A549 (cell line): Measurements from ENCODE around the gene MAMLD1.

Experiments used
- FOSL2 ChIP-seq, 2 experiments: fragments of 450-650 bp in 1 of 2; fragments of >200 bp in 1 of 2; sonication (Bioruptor Twin) in 1 of 2; formaldehyde crosslinking; IDR thresholded peaks; 2 replicates each; pipeline versions ENCODE4 v1.5.0 to v1.6.1; 2016 to 2020; ENCODE audit warnings: mild to moderate bottlenecking in 1 of 2, moderate library complexity in 1 of 2
- HOXA7 ChIP-seq: fragments of 250-450 bp; sonication (Bioruptor Pico); IDR thresholded peaks from 2 replicates; pipeline ENCODE4 v1.5.0; 2020; ENCODE audit warnings: mild to moderate bottlenecking, moderate library complexity
- KDM1A ChIP-seq: fragments of 200-600 bp; sonication (generic); IDR thresholded peaks from 2 replicates; pipeline ENCODE4 v1.6.1; 2016; ENCODE audit warnings: low read depth, mild to moderate bottlenecking
- MAZ ChIP-seq: fragments of 150-350 bp; IDR thresholded peaks from 2 replicates; pipeline ENCODE4 v1.6.1; 2014; ENCODE audit warnings: antibody characterized with exemption, low read depth, low read length, borderline replicate concordance
- POLR2A ChIP-seq: IDR thresholded peaks from 2 replicates; pipeline ENCODE4 v1.6.1; 2012; ENCODE audit warnings: mild to moderate bottlenecking, low read length
- POLR2AphosphoS2 ChIP-seq: conservative IDR thresholded peaks from 2 replicates; pipeline ENCODE4 v1.6.1; 2012; ENCODE audit warnings: low read length, improper control_type of control experiment, inconsistent platforms
- SMC3 ChIP-seq: fragments of >200 bp; sonication (Bioruptor Twin); formaldehyde crosslinking; IDR thresholded peaks from 3 replicates; pipeline ENCODE4 v1.6.1; 2018; ENCODE audit warnings: inconsistent platforms
- SREBF2 ChIP-seq: fragments of 450-650 bp; IDR thresholded peaks from 2 replicates; pipeline ENCODE4 v1.6.1; 2014; ENCODE audit warnings: mild to moderate bottlenecking, moderate library complexity
- TF ChIP-seq, protein P1 (sequence below): fragments of >200 bp; sonication (Bioruptor Twin); formaldehyde crosslinking; IDR thresholded peaks from 3 replicates; pipeline ENCODE4 v1.5.1; 2016
- TF ChIP-seq, protein P2 (sequence below): fragments of 250-450 bp; sonication (Bioruptor Pico); IDR thresholded peaks from 2 replicates; pipeline ENCODE4 v1.5.0; 2021; ENCODE audit warnings: mild to moderate bottlenecking, moderate library complexity, borderline replicate concordance

DNA sequence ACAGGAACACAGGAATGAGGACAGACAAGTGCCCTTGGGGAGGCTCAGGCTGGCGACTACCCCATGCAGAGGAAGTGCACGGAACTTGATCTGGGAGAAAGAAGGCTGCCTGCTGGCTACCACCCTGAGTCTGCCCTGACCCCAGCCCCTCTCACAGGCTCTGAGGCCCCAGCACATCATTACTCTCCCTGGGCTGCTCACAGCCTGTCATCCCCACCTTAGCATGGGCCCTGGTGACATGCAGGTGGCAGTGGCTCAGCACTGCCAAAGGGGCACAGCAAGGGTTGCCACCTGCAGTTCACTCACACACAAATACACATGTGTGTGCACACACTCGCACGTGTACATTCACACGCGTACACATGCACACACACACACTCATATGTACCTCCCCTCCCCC lies 26.1 kb upstream of the MAMLD1 start:
- TF ChIP-seq SREBF2 (no peak), POLR2AphosphoS2 (no peak), HOXA7 (CRISPR knock-in tag) (no peak), POLR2A (no peak), SMC3 (no peak), KDM1A (no peak), FOSL2 (IDR thresholded peaks at IDR 0.05) (no peak), FOSL2 (CRISPR knock-in tag; IDR thresholded peaks at IDR 0.05) (no peak), MAZ (no peak)
- TF ChIP-seq, protein P1, sequence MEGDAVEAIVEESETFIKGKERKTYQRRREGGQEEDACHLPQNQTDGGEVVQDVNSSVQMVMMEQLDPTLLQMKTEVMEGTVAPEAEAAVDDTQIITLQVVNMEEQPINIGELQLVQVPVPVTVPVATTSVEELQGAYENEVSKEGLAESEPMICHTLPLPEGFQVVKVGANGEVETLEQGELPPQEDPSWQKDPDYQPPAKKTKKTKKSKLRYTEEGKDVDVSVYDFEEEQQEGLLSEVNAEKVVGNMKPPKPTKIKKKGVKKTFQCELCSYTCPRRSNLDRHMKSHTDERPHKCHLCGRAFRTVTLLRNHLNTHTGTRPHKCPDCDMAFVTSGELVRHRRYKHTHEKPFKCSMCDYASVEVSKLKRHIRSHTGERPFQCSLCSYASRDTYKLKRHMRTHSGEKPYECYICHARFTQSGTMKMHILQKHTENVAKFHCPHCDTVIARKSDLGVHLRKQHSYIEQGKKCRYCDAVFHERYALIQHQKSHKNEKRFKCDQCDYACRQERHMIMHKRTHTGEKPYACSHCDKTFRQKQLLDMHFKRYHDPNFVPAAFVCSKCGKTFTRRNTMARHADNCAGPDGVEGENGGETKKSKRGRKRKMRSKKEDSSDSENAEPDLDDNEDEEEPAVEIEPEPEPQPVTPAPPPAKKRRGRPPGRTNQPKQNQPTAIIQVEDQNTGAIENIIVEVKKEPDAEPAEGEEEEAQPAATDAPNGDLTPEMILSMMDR, result no peak
- TF ChIP-seq, protein P2, sequence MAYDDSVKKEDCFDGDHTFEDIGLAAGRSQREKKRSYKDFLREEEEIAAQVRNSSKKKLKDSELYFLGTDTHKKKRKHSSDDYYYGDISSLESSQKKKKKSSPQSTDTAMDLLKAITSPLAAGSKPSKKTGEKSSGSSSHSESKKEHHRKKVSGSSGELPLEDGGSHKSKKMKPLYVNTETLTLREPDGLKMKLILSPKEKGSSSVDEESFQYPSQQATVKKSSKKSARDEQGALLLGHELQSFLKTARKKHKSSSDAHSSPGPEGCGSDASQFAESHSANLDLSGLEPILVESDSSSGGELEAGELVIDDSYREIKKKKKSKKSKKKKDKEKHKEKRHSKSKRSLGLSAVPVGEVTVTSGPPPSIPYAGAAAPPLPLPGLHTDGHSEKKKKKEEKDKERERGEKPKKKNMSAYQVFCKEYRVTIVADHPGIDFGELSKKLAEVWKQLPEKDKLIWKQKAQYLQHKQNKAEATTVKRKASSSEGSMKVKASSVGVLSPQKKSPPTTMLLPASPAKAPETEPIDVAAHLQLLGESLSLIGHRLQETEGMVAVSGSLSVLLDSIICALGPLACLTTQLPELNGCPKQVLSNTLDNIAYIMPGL (CRISPR knock-in tag), result no peak
